Measurements from ENCODE around the gene NTRK3.

GRCh38 chr15:87977907-87978306, 278.6 kb downstream of the NTRK3 start:
- TF ChIP-seq CTCF (IDR thresholded peaks at IDR 0.05; ENCODE audit: low read depth, low read length, missing input control) = no peak
- TF ChIP-seq RAD21 (IDR thresholded peaks at IDR 0.05) = no peak
- TF ChIP-seq MAX (IDR thresholded peaks at IDR 0.05) = no peak
- TF ChIP-seq HNF4G (IDR thresholded peaks at IDR 0.05) = no peak
- TF ChIP-seq JUND (IDR thresholded peaks at IDR 0.05) = no peak
